Dedifferentiated amniotic fluid mesenchymal stem cell (primary cell): ENCODE measurements around the gene RAD51AP2.

Experiments used
- DNase-seq: peaks from one replicate; pipeline ENCODE4 v3.0.0-alpha.2; 2016; ENCODE audit errors: extremely low spot score

The RAD51AP2 gene

DNA sequence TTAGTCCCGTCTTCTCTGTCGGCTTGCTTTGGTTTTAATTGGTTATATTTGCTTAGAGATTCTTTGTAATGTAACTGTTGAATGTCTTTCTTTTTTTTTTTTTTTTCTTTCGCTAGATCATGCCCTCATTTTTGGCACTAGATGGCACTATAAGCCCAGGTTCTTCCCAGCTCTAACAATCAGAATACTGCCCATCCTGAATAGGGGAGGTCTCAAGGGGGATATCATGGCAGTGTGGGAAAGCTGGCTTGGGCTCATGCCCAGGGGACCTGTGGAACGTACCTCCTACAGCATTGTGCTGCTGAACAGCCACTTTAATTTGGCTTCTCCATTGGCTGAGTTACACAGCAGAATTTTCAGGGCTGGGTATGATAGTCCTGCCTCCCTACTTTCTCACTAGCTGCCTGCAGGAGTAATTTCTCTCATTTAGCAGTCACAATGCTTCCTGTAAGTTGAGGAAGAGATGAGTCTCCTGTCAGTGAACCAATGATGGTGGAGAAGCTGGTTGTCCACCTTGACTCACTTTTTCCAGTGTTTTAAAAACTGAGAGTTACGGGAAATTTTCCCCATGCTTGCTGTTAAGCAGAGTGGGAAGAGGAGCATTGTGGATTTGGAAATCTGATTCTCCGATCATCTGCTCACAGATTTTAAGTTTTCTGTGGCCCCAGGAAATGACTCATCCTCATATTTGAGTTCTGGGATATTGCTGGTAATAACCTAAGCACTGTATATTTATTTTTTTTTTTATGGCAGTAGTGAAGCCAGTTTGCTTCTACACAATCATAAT, 47.2 kb downstream of the RAD51AP2 start:
- DNase-seq, result peak; percentile 50

DNA sequence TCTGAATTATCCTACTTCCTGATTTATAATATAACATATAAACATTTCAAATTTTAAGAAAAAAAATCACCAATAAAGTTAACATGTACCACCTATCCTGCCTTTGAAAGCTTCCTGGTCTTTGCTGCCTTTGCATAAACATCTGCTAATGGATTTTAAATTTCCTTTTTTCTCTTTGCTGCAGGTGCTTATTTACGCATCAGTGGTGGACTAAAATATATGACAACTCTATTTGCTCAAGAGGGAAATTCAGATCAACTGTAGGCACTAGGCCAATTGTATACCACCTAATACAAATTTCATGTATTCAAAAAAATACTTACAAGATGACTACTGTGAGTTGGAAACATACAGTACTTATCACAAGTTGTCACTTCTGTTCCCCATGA, 57.2 kb downstream of the RAD51AP2 start:
- no peak for DNase-seq
